Neural cell (in vitro differentiated cells): ENCODE results near the gene CNGA1. TPM values are rescaled to one million over a fixed set of nuclear protein-coding genes. Genes with fewer than 3 reads are reported as not detected.

Experiments
- H2AFZ ChIP-seq: fragments of 200-600, 300-800 bp; sonication (generic), shearing (Covaris generic); 2 replicates; pipeline ENCODE4 v1.6.0; 2014; ENCODE audit warnings: low read depth, mild to moderate bottlenecking, antibody characterized with exemption, low read length, moderate library complexity
- H3F3A ChIP-seq: fragments of 200-600 bp; shearing (Covaris generic); 2 replicates; pipeline ENCODE4 v1.6.1; 2016; ENCODE audit warnings: mild to moderate bottlenecking, moderate library complexity, mixed read lengths, antibody characterized with exemption, low read length; ENCODE audit not compliant: insufficient read depth, poor library complexity, severe bottlenecking
- H3K27ac ChIP-seq: fragments of 200-600, 300-800 bp; sonication (generic), shearing (Covaris generic); 2 replicates; pipeline ENCODE4 v1.5.1; 2014; ENCODE audit warnings: mild to moderate bottlenecking, low read length, moderate library complexity
- H3K27me3 ChIP-seq: fragments of 300-800, 200-600 bp; sonication (generic), shearing (Covaris generic); 2 replicates; pipeline ENCODE4 v1.6.0; 2014; ENCODE audit warnings: mild to moderate bottlenecking, low read depth, low read length, moderate library complexity; ENCODE audit not compliant: insufficient read depth
- H3K36me3 ChIP-seq: fragments of 300-800, 200-600 bp; sonication (generic), shearing (Covaris generic); 2 replicates; pipeline ENCODE4 v1.5.1; 2014; ENCODE audit warnings: mild to moderate bottlenecking, antibody characterized with exemption, low read length, moderate library complexity; ENCODE audit not compliant: insufficient read depth
- H3K4me2 ChIP-seq: fragments of 300-800, 200-600 bp; sonication (generic), shearing (Covaris generic); 2 replicates; pipeline ENCODE4 v1.6.0; 2014; ENCODE audit warnings: mild to moderate bottlenecking, low read length
- H3K4me3 ChIP-seq: fragments of 300-800, 200-600 bp; sonication (generic), shearing (Covaris generic); 2 replicates; pipeline ENCODE4 v1.5.1; 2014; ENCODE audit warnings: mild to moderate bottlenecking, low read length, moderate library complexity
- H3K79me2 ChIP-seq: fragments of 200-600 bp; shearing (Covaris generic); replicated peaks from 2 replicates; pipeline ENCODE4 v1.6.0; 2014; ENCODE audit warnings: mild to moderate bottlenecking, low read length, moderate library complexity; ENCODE audit not compliant: insufficient read depth
- H3K9ac ChIP-seq: fragments of 300-800, 200-600 bp; sonication (generic), shearing (Covaris generic); 2 replicates; pipeline ENCODE4 v1.6.1; 2016; ENCODE audit warnings: mild to moderate bottlenecking, low read length, mixed read lengths
- H3K9me2 ChIP-seq: fragments of 200-600 bp; shearing (Covaris generic); 2 replicates; pipeline ENCODE4 v1.6.1; 2016; ENCODE audit warnings: mild to moderate bottlenecking, low read length, mixed read lengths; ENCODE audit not compliant: insufficient read depth
- H3K9me3 ChIP-seq: fragments of 200-600, 300-800 bp; sonication (generic), shearing (Covaris generic); 2 replicates; pipeline ENCODE4 v1.6.1; 2016; ENCODE audit warnings: mild to moderate bottlenecking, mixed run types, low read length, moderate library complexity, mixed read lengths
- H4K20me1 ChIP-seq: fragments of 200-600 bp; shearing (Covaris generic); 2 replicates; pipeline ENCODE4 v1.6.1; 2016; ENCODE audit warnings: mild to moderate bottlenecking, mixed run types; ENCODE audit not compliant: insufficient read depth
- EP300 ChIP-seq: fragments of 450-650 bp; conservative IDR thresholded peaks from 2 replicates; pipeline ENCODE4 v1.6.1; 2014; ENCODE audit warnings: antibody characterized with exemption, mild to moderate bottlenecking, moderate library complexity; ENCODE audit not compliant: poor library complexity, severe bottlenecking
- EZH2 ChIP-seq: fragments of 200-600, 300-800 bp; shearing (Covaris generic), sonication (generic); IDR thresholded peaks from 2 replicates; pipeline ENCODE4 v1.6.1; 2014; ENCODE audit warnings: antibody characterized with exemption, low read length, borderline replicate concordance, mild to moderate bottlenecking; ENCODE audit not compliant: insufficient read depth, poor library complexity, severe bottlenecking
- MXI1 ChIP-seq: fragments of 450-650 bp; conservative IDR thresholded peaks from 2 replicates; pipeline ENCODE4 v1.6.1; 2014; ENCODE audit warnings: antibody characterized with exemption, mild to moderate bottlenecking; ENCODE audit not compliant: poor library complexity, severe bottlenecking
- POLR2AphosphoS5 ChIP-seq: IDR thresholded peaks from 2 replicates; pipeline ENCODE4 v1.6.1; 2012
- RAD21 ChIP-seq: fragments of 450-650 bp; conservative IDR thresholded peaks from 2 replicates; pipeline ENCODE4 v1.6.1; 2014; ENCODE audit warnings: antibody characterized with exemption, mild to moderate bottlenecking, moderate library complexity
- SMC3 ChIP-seq: fragments of 450-650 bp; conservative IDR thresholded peaks from 2 replicates; pipeline ENCODE4 v1.6.1; 2014; ENCODE audit warnings: antibody characterized with exemption, mild to moderate bottlenecking, moderate library complexity; ENCODE audit not compliant: poor library complexity
- TAF1 ChIP-seq: IDR thresholded peaks from 2 replicates; pipeline ENCODE4 v1.6.1; 2012; ENCODE audit warnings: low read depth
- polyA plus RNA-seq: library from polyadenylated mRNA; depleted of rRNA; stranded (reverse); fragments of >200 nt; gene quantifications from 2 replicates; pipeline ENCODE4 v1.2.3, GENCODE V29; 2014
- TF ChIP-seq, protein P1 (sequence below): fragments of 450-650 bp; IDR thresholded peaks from 2 replicates; pipeline ENCODE4 v1.5.1; 2014; ENCODE audit warnings: antibody characterized with exemption, mild to moderate bottlenecking, moderate library complexity; ENCODE audit not compliant: poor library complexity, severe bottlenecking
- TF ChIP-seq, protein P2 (sequence below): IDR thresholded peaks from 2 replicates; pipeline ENCODE4 v1.6.1; 2012; ENCODE audit warnings: borderline replicate concordance

Gene CNGA1
- polyA plus RNA-seq, 1 donor from 2014 or later, result not detected

DNA sequence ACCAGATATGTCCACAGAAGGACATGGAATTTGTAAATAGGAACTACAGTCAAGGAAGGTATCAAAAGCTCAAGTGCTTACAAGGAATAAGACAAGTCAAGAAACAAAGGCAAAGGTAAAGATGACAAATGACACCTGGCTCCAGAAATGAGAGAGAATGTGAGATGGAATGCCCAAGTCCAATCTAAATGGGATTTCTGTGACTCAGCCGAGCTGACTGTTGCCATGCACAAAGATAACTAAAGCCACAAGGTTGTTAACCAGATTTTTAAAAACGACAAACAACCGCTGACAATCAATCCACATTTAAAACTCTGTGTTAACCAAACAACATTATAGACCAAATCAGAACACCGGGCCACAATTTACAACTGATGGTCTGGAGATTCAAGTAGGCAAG lies 103.2 kb downstream of the CNGA1 start:
- TF ChIP-seq RAD21 (no peak), POLR2AphosphoS5 (no peak), EP300 (no peak), SMC3 (no peak), TAF1 (no peak), EZH2 (no peak), MXI1 (no peak)
- TF ChIP-seq, protein P1, sequence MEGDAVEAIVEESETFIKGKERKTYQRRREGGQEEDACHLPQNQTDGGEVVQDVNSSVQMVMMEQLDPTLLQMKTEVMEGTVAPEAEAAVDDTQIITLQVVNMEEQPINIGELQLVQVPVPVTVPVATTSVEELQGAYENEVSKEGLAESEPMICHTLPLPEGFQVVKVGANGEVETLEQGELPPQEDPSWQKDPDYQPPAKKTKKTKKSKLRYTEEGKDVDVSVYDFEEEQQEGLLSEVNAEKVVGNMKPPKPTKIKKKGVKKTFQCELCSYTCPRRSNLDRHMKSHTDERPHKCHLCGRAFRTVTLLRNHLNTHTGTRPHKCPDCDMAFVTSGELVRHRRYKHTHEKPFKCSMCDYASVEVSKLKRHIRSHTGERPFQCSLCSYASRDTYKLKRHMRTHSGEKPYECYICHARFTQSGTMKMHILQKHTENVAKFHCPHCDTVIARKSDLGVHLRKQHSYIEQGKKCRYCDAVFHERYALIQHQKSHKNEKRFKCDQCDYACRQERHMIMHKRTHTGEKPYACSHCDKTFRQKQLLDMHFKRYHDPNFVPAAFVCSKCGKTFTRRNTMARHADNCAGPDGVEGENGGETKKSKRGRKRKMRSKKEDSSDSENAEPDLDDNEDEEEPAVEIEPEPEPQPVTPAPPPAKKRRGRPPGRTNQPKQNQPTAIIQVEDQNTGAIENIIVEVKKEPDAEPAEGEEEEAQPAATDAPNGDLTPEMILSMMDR, result no peak
- TF ChIP-seq, protein P2, sequence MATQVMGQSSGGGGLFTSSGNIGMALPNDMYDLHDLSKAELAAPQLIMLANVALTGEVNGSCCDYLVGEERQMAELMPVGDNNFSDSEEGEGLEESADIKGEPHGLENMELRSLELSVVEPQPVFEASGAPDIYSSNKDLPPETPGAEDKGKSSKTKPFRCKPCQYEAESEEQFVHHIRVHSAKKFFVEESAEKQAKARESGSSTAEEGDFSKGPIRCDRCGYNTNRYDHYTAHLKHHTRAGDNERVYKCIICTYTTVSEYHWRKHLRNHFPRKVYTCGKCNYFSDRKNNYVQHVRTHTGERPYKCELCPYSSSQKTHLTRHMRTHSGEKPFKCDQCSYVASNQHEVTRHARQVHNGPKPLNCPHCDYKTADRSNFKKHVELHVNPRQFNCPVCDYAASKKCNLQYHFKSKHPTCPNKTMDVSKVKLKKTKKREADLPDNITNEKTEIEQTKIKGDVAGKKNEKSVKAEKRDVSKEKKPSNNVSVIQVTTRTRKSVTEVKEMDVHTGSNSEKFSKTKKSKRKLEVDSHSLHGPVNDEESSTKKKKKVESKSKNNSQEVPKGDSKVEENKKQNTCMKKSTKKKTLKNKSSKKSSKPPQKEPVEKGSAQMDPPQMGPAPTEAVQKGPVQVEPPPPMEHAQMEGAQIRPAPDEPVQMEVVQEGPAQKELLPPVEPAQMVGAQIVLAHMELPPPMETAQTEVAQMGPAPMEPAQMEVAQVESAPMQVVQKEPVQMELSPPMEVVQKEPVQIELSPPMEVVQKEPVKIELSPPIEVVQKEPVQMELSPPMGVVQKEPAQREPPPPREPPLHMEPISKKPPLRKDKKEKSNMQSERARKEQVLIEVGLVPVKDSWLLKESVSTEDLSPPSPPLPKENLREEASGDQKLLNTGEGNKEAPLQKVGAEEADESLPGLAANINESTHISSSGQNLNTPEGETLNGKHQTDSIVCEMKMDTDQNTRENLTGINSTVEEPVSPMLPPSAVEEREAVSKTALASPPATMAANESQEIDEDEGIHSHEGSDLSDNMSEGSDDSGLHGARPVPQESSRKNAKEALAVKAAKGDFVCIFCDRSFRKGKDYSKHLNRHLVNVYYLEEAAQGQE, result no peak
- no peaks in the 10 kb centered on the region for H4K20me1 ChIP-seq
- H3K4me2 ChIP-seq, result peak overlapping the region; percentile 87
- H3K27ac ChIP-seq, result peak overlapping the region; percentile 88
- no peaks in the 10 kb centered on the region for H3F3A ChIP-seq
- H3K9me2 ChIP-seq, result no peaks in the 10 kb centered on the region
- peak overlapping the region; percentile 90 for H3K9ac ChIP-seq
- peak overlapping the region; percentile 78 for H2AFZ ChIP-seq
- no peaks in the 10 kb centered on the region for H3K36me3 ChIP-seq
- H3K4me3 ChIP-seq, result peak overlapping the region; percentile 99
- peaks cover 13% of the 10 kb centered on the region for H3K79me2 ChIP-seq
- H3K27me3 ChIP-seq, result no peaks in the 10 kb centered on the region
- no peaks in the 10 kb centered on the region for H3K9me3 ChIP-seq

DNA sequence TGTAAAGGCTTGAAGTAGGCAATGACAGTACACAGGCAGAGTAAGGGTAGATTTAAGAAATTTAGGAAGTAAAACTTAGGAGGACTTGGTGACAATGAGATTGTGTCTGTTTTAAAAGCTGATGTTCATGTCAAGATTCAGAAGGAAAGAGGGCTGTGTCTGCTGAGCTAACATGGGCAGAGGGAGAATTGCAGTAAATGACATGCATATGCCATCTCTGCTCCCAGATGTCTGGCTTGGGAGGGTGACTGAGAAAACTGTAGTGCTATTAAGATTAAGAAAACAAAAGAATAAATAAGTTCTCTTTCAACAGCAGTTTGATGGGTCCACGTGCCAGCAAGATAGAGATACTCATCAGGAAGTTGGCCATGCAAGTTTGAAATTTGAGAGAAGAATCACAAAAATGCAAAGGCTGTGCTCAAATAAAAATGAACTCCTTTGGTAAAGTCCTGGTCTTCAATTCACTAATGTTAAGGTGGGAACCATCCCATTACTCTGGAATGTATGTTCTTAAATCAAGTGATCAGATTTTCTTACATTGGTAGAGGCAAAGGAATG lies 109.3 kb downstream of the CNGA1 start:
- H3K27ac ChIP-seq, result no peak overlapping the region
- H3F3A ChIP-seq, result no peaks in the 10 kb centered on the region
- H4K20me1 ChIP-seq, result no peaks in the 10 kb centered on the region
- no peaks in the 10 kb centered on the region for H3K27me3 ChIP-seq
- H3K9ac ChIP-seq, result no peak overlapping the region
- peaks cover 7% of the 10 kb centered on the region for H3K79me2 ChIP-seq
- no peak overlapping the region for H3K4me3 ChIP-seq
- H3K4me2 ChIP-seq, result no peak overlapping the region
- no peak for TF ChIP-seq POLR2AphosphoS5
- no peak for TF ChIP-seq MXI1
- TF ChIP-seq, protein P1, result no peak
- TF ChIP-seq, protein P2, result no peak
- TF ChIP-seq SMC3, result no peak
- no peak for TF ChIP-seq EZH2
- no peak for TF ChIP-seq RAD21
- TF ChIP-seq TAF1, result no peak
- TF ChIP-seq EP300, result no peak
- no peaks in the 10 kb centered on the region for H3K9me3 ChIP-seq
- H2AFZ ChIP-seq, result no peak overlapping the region
- H3K36me3 ChIP-seq, result peaks cover 9% of the 10 kb centered on the region
- H3K9me2 ChIP-seq, result no peaks in the 10 kb centered on the region
